Left colon (tissue), 2 donors: Measurements from ENCODE around the gene ZNF576. TPM values are rescaled to one million over a fixed set of nuclear protein-coding genes. Genes with fewer than 3 reads are reported as not detected.
"Not testable (repeated sequence)": the region's sequence is repeated elsewhere in the genome, so short reads cannot be mapped to it uniquely, and the experiment has no call there.

Source experiments
- ATAC-seq: fragments of 200-7000 bp; cut with Tn5 transposase; one replicate; pipeline ENCODE4 v1.9.1; 2020; ENCODE audit warnings: mild to moderate bottlenecking, moderate library complexity
- DNase-seq, 2 donors: peaks; one replicate each; pipeline ENCODE4 v3.0.0-alpha.2; 2020
- intact Hi-C, 2 donors: fragments of 100-400 bp; cut with DNase I in 1 of 2; cut with micrococcal nuclease in 1 of 2; formaldehyde crosslinking; loops; one replicate each; pipeline versions ENCODE4 v1.11.2 to v1.14.0; 2022; cut with DNase I, micrococcal nuclease
- total RNA-seq, 2 donors: library from RNA; stranded (reverse); fragmentation: NEBNext Ultra II Directional; extraction: Animal tissue kit (Norgen Biotek cat#: 25700); gene quantifications; one replicate each; pipeline ENCODE4 v1.2.1, GENCODE V29; 2021
- donor health status: DM: no; HTN: no; CAD: no.
- donor health status: DM: yes; HTN: yes; CAD: no.

ZNF576 gene
- total RNA-seq, 2 donors from 2014 or later: 13.5 to 16.6 TPM

- intact Hi-C loops: no loop called here
- DNase-seq (no peak), ATAC-seq (peak; percentile 19)
Measured at GRCh38 chr19:43595605-43595998, 793 bp upstream of the ZNF576 start.

- intact Hi-C loops: no loop called here
- ATAC-seq: no peak
- no peak for DNase-seq
Measured at GRCh38 chr19:43596842-43597461, 557 bp downstream of the ZNF576 start.

- intact Hi-C loops: no loop called here
- no peak for ATAC-seq
- no peak for DNase-seq
Measured at GRCh38 chr19:43597876-43598275, 1.5 kb downstream of the ZNF576 start.

GRCh38 chr19:43598445-43599240 lies 2.2 kb downstream of the ZNF576 start:
- DNase-seq (no peak), ATAC-seq (no peak)
- intact Hi-C loops: no loop called here

GRCh38 chr19:43599635-43600295 lies 3.4 kb downstream of the ZNF576 start:
- DNase-seq (no peak), ATAC-seq (no peak)
- intact Hi-C loops: no loop called here

DNA sequence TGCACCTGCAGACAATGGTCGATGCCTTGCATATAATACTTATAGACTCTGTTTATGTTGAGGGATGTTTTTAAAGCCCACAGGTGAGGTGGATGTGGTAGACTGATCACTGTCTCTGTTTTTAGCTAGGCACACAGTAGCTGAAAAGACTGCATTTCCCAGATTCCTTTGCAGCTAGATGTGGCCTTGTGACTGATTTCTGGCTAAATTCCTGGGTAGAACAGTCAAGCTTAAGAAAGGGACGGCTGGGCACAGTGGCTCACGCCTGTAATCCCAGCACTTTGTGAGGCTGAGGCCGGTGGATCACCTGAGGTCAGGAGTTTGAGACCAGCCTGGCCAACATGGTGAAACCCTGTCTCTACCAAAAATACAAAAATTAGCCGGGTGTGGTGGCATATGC lies 3.9 kb downstream of the ZNF576 start:
- ATAC-seq, DNase-seq, intact Hi-C loops: not testable (repeated sequence)

GRCh38 chr19:43605875-43606568 lies 9.6 kb downstream of the ZNF576 start:
- no peak for DNase-seq
- intact Hi-C loops: no loop called here
- ATAC-seq: no peak

DNA sequence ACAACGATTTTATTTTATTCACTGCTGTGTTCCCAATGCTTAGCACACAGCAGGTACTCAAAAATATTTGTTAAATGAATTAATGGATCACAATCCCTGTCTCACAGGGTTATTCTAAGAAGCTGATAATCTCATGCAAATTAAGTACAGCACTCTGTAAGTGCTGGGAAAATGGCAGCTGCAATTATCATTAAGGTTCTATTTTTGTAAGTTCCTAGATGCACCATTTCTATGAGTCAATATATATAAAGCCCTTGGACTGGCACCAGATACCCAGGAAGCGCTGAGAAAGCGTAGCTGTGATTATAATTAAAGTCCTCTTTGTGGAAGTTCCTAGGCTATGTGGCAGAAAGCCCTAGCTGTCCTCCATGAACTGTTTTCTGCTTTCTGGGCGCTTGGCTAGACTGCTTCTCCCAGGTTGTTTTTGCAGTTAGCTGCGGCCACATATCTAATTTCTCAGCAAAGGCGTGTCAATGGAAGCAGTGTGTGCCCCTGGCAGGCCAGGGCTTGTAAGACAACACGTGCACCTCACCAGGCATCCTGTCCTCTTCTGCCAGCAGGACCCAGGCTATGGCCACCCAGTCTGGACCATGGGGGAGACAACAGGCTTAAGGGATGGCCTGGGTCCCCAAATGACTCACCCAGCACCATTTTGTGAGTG lies 10.3 kb downstream of the ZNF576 start:
- DNase-seq: no peak
- intact Hi-C loops: no loop called here
- no peak for ATAC-seq

DNA sequence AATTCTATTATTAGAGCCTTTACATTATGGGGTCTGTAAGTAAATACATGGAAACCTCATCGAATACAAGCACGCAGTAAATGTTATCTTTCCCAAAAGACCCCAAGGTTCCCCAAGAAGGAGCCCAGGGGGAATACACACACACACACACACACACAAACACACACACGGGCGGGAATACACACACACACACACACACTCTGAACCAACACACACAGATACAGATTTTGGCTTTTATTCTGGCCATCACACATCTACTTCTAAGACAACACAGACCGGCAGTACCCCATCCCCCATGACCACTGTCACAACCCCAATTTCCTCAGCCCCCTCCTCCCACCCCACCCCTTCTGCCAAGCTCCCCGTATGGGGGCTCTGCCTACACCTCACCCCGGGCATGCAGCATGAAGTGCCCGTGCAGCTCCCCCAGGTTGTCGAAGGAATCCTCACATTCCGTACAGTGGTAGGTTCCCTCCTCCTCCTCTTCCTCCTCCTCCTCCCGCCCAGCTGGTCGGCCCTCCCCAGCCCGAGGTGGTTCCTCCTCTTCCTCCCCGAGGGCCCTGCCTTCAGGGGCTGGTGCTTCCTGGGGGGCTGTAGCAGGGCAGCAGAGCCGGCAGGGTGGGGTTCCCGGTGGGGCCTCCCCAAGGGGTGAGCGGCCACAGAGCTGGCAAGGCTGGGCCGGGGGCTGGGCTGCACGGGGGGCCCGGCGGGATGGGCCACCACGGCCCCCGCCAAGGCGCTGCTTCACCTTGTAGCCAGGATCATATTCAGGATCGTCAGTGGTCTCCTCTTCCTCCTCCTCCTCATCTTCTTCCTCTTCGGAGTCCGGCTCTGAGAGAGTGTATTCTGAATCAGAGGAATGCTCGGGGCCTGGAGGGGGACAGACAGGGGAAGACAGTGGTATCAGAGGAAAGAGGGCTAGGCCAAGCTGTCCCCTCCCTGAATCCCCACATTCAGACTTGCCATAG lies 11.1 kb downstream of the ZNF576 start:
- intact Hi-C loops: no loop called here
- no peak for ATAC-seq
- DNase-seq: no peak

GRCh38 chr19:43609872-43610271 lies 13.5 kb downstream of the ZNF576 start:
- intact Hi-C loops: no loop called here
- ATAC-seq: no peak

GRCh38 chr19:43610493-43610892 lies 14.1 kb downstream of the ZNF576 start:
- DNase-seq: no peak
- ATAC-seq: no peak
- intact Hi-C loops: no loop called here

More at GRCh38 chr19:43609872-43610271, 13.5 kb downstream of the ZNF576 start:
- no peak for DNase-seq

GRCh38 chr19:43611788-43612187 lies 15.4 kb downstream of the ZNF576 start, which contains the start of gene SRRM5:
TSS of gene SRRM5 (plus strand) at chr19:43612088. CDS start at chr19:43612122, 34 bp downstream.
- ATAC-seq (no peak), DNase-seq (no peak)
- intact Hi-C loops: no loop called here

- ATAC-seq (no peak), DNase-seq (no peak)
- intact Hi-C loops: no loop called here
Measured at GRCh38 chr19:43612374-43612773, 16.0 kb downstream of the ZNF576 start.

GRCh38 chr19:43616306-43616705 lies 19.9 kb downstream of the ZNF576 start:
- DNase-seq (no peak), ATAC-seq (no peak)
- intact Hi-C loops: no loop called here

GRCh38 chr19:43616954-43617353 lies 20.6 kb downstream of the ZNF576 start:
- DNase-seq (no peak), ATAC-seq (no peak)
- intact Hi-C loops: no loop called here

- ATAC-seq (peak; percentile 46), DNase-seq (no peak)
- intact Hi-C loops: no loop called here
Measured at GRCh38 chr19:43618921-43619261, 22.5 kb downstream of the ZNF576 start.

- intact Hi-C loops: no loop called here
- DNase-seq (peak; percentile 88 to 89), ATAC-seq (peak; percentile 91)
Measured at GRCh38 chr19:43619262-43620060, 23.1 kb downstream of the ZNF576 start, which contains the start of gene ZNF428. TSS of gene ZNF428 (minus strand) at chr19:43619629. CDS start at chr19:43614304, 5,325 bp downstream.
